T-cell (primary cell): ENCODE results near the gene RAB6B. TPM values are rescaled to one million over a fixed set of nuclear protein-coding genes. Genes with fewer than 3 reads are reported as not detected.

Source experiments
- ATAC-seq, 4 experiments: fragments of 200-7000 bp in 3 of 4; fragments of 150-1000 bp in 1 of 4; cut with Tn5 transposase; replicated peaks in 1 of 4; 1 replicate in 3 of 4; 2 replicates in 1 of 4; pipeline ENCODE4 v1.10.0; 2021; ENCODE audit warnings: moderate library complexity in 3 of 4, mild to moderate bottlenecking in 2 of 4, moderate number of reproducible peaks in 1 of 4
- CTCF ChIA-PET, 2 donors: fragments of 300-600 bp; sonication (Branson Sonifier 250); formaldehyde crosslinking; loops; one replicate each; lab custom pipeline; 2022; ENCODE audit warnings: antibody characterized with exemption in 2 of 2; lab: Charles Lee
- POLR2A ChIA-PET, 2 donors: fragments of 300-600 bp; sonication (Branson Sonifier 250); formaldehyde crosslinking; loops; one replicate each; lab custom pipeline; 2022; ENCODE audit warnings: antibody characterized with exemption in 2 of 2; lab: Charles Lee
- DNase-seq, 35 experiments: peaks; one replicate each; pipeline versions ENCODE4 v3.0.0 to v3.0.0-alpha.2; 2013 to 2023
- H3K27ac ChIP-seq: one replicate; pipeline ENCODE4 v1.5.1; 2013; ENCODE audit warnings: low read length
- H3K27me3 ChIP-seq, 2 experiments: replicated peaks in 1 of 2; 1 replicate in 1 of 2; 2 replicates in 1 of 2; pipeline versions ENCODE4 v1.6.1 to v1.7.0; 2013; ENCODE audit warnings: low read length in 1 of 2, mixed read lengths in 1 of 2; ENCODE audit not compliant: control insufficient read depth in 2 of 2, insufficient read depth in 2 of 2; ENCODE audit errors: extremely low read depth in 1 of 2
- H3K36me3 ChIP-seq, 2 donors: 1 replicate in 1 of 2; 2 replicates in 1 of 2; pipeline versions ENCODE4 v1.6.1 to v1.7.0; 2013; ENCODE audit warnings: low read length in 1 of 2; ENCODE audit not compliant: control insufficient read depth in 2 of 2, insufficient read depth in 1 of 2; ENCODE audit errors: extremely low read depth in 1 of 2
- H3K4me1 ChIP-seq, 2 experiments: 1 replicate in 1 of 2; 2 replicates in 1 of 2; pipeline versions ENCODE4 v1.6.1 to v1.7.0; 2013; ENCODE audit warnings: low read length in 2 of 2, mixed read lengths in 1 of 2; ENCODE audit not compliant: insufficient read depth in 2 of 2, control insufficient read depth in 1 of 2; ENCODE audit errors: extremely low read depth in 1 of 2
- H3K4me3 ChIP-seq, 2 donors: 1 replicate in 1 of 2; 2 replicates in 1 of 2; pipeline versions ENCODE4 v1.5.1 to v1.7.0; 2013; ENCODE audit warnings: mild to moderate bottlenecking in 2 of 2, low read length in 1 of 2, moderate library complexity in 1 of 2; ENCODE audit not compliant: control insufficient read depth in 1 of 2; ENCODE audit errors: extremely low read depth in 1 of 2
- H3K9me3 ChIP-seq: 2 replicates; pipeline ENCODE4 v1.7.0; 2013
- H3K27ac Mint-ChIP-seq, 2 donors: one replicate each; pipeline ENCODE4 v1.8.0; 2020 to 2021; ENCODE audit warnings: mild to moderate bottlenecking in 2 of 2, mixed read lengths in 2 of 2
- H3K27me3 Mint-ChIP-seq, 2 donors: one replicate each; pipeline ENCODE4 v1.8.0; 2021 to 2022; ENCODE audit warnings: mixed read lengths in 2 of 2
- H3K36me3 Mint-ChIP-seq: one replicate; pipeline ENCODE4 v1.8.0; 2021; ENCODE audit warnings: mixed read lengths
- H3K4me1 Mint-ChIP-seq, 3 donors: one replicate each; pipeline ENCODE4 v1.8.0; 2020 to 2022; ENCODE audit warnings: mixed read lengths in 3 of 3, mild to moderate bottlenecking in 1 of 3
- H3K4me3 Mint-ChIP-seq, 3 donors: one replicate each; pipeline ENCODE4 v1.8.0; 2020 to 2022; ENCODE audit warnings: mild to moderate bottlenecking in 3 of 3, mixed read lengths in 3 of 3, moderate library complexity in 3 of 3
- H3K9me3 Mint-ChIP-seq, 3 donors: one replicate each; pipeline ENCODE4 v1.8.0; 2020 to 2022; ENCODE audit warnings: mixed read lengths in 3 of 3
- WGBS: methylation state at CpG from one replicate; pipeline ENCODE4 v1.1.5; 2013; ENCODE audit warnings: missing lambda C conversion rate; ENCODE audit not compliant: insufficient coverage; 5-methylcytosine and 5-hydroxymethylcytosine counted together
- total RNA-seq, 35 experiments: library from RNA in 6 of 35; stranded (reverse) in 6 of 35; fragments of 120-200 nt in 1 of 35; gene quantifications; one replicate each; pipeline versions ENCODE4 v1.2.1 to v1.2.4 and lab custom pipeline; 2013 to 2026

RAB6B gene
- total RNA-seq, 5 donors from 2014 or later (not counting 1 experiment from before 2014, with no cell fraction given), result 0.23 to 2.4 (median 0.76) TPM

GRCh38 chr3:133931084-133931483 is 35.4 kb upstream of the RAB6B start:
- ATAC-seq (no peak), DNase-seq (no peak)
- no peaks in the 10 kb centered on the region for H3K9me3 Mint-ChIP-seq
- Histone ChIP-seq H3K36me3 (no peaks in the 10 kb centered on the region), H3K4me1 (peaks cover 5 to 15% of the 10 kb centered on the region in 2 experiments), H3K9me3 (no peaks in the 10 kb centered on the region), H3K27ac (no peak overlapping the region), H3K27me3 (peaks cover 0 to 39% of the 10 kb centered on the region in 2 experiments), H3K4me3 (no peak overlapping the region)
- no peak overlapping the region for H3K27ac Mint-ChIP-seq
- CTCF ChIA-PET, result interaction anchor here in 1 of 2 donors (0.9 kb wide), 1 partner anchor 113 kb away, joined by 3 read pairs; no protein-coding TSS in a partner anchor
- no peak overlapping the region for H3K4me3 Mint-ChIP-seq
- H3K4me1 Mint-ChIP-seq, result peaks cover 5 to 8% (median 6%) of the 10 kb centered on the region in 3 donors
- H3K36me3 Mint-ChIP-seq, result no peaks in the 10 kb centered on the region
- peaks cover 12 to 15% of the 10 kb centered on the region in 2 donors for H3K27me3 Mint-ChIP-seq
- WGBS, result 94% methylated on average over 6 of the region's 8 CpGs
- POLR2A ChIA-PET, result no interaction called here

- Mint-ChIP-seq H3K36me3 (no peaks in the 10 kb centered on the region), H3K4me3 (no peak overlapping the region), H3K27ac (no peak overlapping the region), H3K4me1 (peaks cover 5 to 8% (median 6%) of the 10 kb centered on the region in 3 donors), H3K9me3 (no peaks in the 10 kb centered on the region), H3K27me3 (peaks cover 12 to 13% of the 10 kb centered on the region in 2 donors)
- Histone ChIP-seq H3K36me3 (no peaks in the 10 kb centered on the region), H3K4me3 (no peak overlapping the region), H3K27me3 (peaks cover 0 to 38% of the 10 kb centered on the region in 2 experiments), H3K4me1 (peaks cover 5 to 15% of the 10 kb centered on the region in 2 experiments), H3K9me3 (no peaks in the 10 kb centered on the region), H3K27ac (no peak overlapping the region)
- peak in 1 of 35 experiments; percentile 12 for DNase-seq
- CTCF ChIA-PET, result interaction anchor here in 1 of 2 donors (0.5 kb wide), 1 partner anchor 326 kb away, joined by 8 read pairs; no protein-coding TSS in a partner anchor
- no peak for ATAC-seq
- POLR2A ChIA-PET, result no interaction called here
- no CpG with 5 or more reads among the region's 1 CpG for WGBS
Measured at GRCh38 chr3:133930341-133930933, 34.8 kb upstream of the RAB6B start.

- Mint-ChIP-seq H3K27me3 (peaks cover 12% of the 10 kb centered on the region in 2 donors), H3K36me3 (no peaks in the 10 kb centered on the region), H3K27ac (no peak overlapping the region), H3K4me1 (peaks cover 5 to 8% (median 6%) of the 10 kb centered on the region in 3 donors), H3K4me3 (peak overlapping the region in 2 of 3 donors; percentile 1 to 27), H3K9me3 (no peaks in the 10 kb centered on the region)
- no peaks in the 10 kb centered on the region for H3K36me3 ChIP-seq
- no peaks in the 10 kb centered on the region for H3K9me3 ChIP-seq
- peaks cover 5 to 15% of the 10 kb centered on the region in 2 experiments for H3K4me1 ChIP-seq
- peaks cover 0 to 26% of the 10 kb centered on the region in 2 experiments for H3K27me3 ChIP-seq
- 87% methylated on average over 11 of the region's 14 CpGs for WGBS
- H3K4me3 ChIP-seq, result no peak overlapping the region
- ATAC-seq (no peak), DNase-seq (no peak)
- H3K27ac ChIP-seq, result no peak overlapping the region
- ChIA-PET CTCF (interaction anchor here in 1 of 2 donors (1.2 to 1.3 kb wide), 2 partner anchors 62 to 441 kb away, joined by 3 read pairs; no protein-coding TSS in a partner anchor), POLR2A (no interaction called here)
Measured at GRCh38 chr3:133928903-133929607, 33.4 kb upstream of the RAB6B start.

GRCh38 chr3:133928136-133928893 is 32.6 kb upstream of the RAB6B start:
- peaks cover 5 to 15% of the 10 kb centered on the region in 2 experiments for H3K4me1 ChIP-seq
- Mint-ChIP-seq H3K4me3 (peak overlapping the region; percentile 60 to 66 (median 61)), H3K9me3 (no peaks in the 10 kb centered on the region), H3K27me3 (peaks cover 12% of the 10 kb centered on the region in 2 donors), H3K4me1 (peaks cover 5 to 8% (median 6%) of the 10 kb centered on the region in 3 donors), H3K27ac (no peak overlapping the region), H3K36me3 (no peaks in the 10 kb centered on the region)
- H3K36me3 ChIP-seq, result no peaks in the 10 kb centered on the region
- POLR2A ChIA-PET, result no interaction called here
- no peak overlapping the region for H3K27ac ChIP-seq
- H3K27me3 ChIP-seq, result peaks cover 0 to 24% of the 10 kb centered on the region in 2 experiments
- peak overlapping the region in 1 of 2 donors; percentile 63 for H3K4me3 ChIP-seq
- ATAC-seq, result no peak
- H3K9me3 ChIP-seq, result no peaks in the 10 kb centered on the region
- CTCF ChIA-PET, result interaction anchor here (1.0 to 1.3 kb wide), 3 partner anchors 61 to 440 kb away, joined by 3 read pairs; no protein-coding TSS in a partner anchor
- WGBS, result 70% methylated on average over 17 of the region's 20 CpGs
- no peak for DNase-seq

GRCh38 chr3:133927540-133928066 is 31.9 kb upstream of the RAB6B start:
- no peak overlapping the region for H3K27ac ChIP-seq
- ChIA-PET CTCF (interaction anchor here (1.0 to 1.2 kb wide), 2 partner anchors 108 to 439 kb away, joined by 3 read pairs; no protein-coding TSS in a partner anchor), POLR2A (no interaction called here)
- no peaks in the 10 kb centered on the region for H3K36me3 ChIP-seq
- ATAC-seq (peak; percentile 92 to 98 (median 94)), DNase-seq (peak; percentile 36 to 89 (median 70))
- H3K4me1 ChIP-seq, result peaks cover 5 to 15% of the 10 kb centered on the region in 2 experiments
- Mint-ChIP-seq H3K27me3 (peaks cover 12% of the 10 kb centered on the region in 2 donors), H3K4me3 (peak overlapping the region; percentile 63 to 70 (median 66)), H3K9me3 (no peaks in the 10 kb centered on the region), H3K36me3 (no peaks in the 10 kb centered on the region), H3K4me1 (peaks cover 5 to 8% (median 6%) of the 10 kb centered on the region in 3 donors), H3K27ac (no peak overlapping the region)
- peaks cover 0 to 24% of the 10 kb centered on the region in 2 experiments for H3K27me3 ChIP-seq
- H3K9me3 ChIP-seq, result no peaks in the 10 kb centered on the region
- WGBS, result 2% methylated on average over 51 of the region's 51 CpGs
- H3K4me3 ChIP-seq, result peak overlapping the region; percentile 44 to 72
